ENCODE measurements around the gene PTP4A2.

- TF ChIP-seq CBX8 (IDR thresholded peaks at IDR 0.05; ENCODE audit: borderline replicate concordance, low read depth, low read length): no peak
- no peak for TF ChIP-seq CTCF (IDR thresholded peaks at IDR 0.05; ENCODE audit: control extremely low read depth in 1 of 3, insufficient read depth in 1 of 3, low read depth in 1 of 3, low read length in 3 of 3)
- TF ChIP-seq CTBP2 (IDR thresholded peaks at IDR 0.05; ENCODE audit: borderline replicate concordance, insufficient read depth, insufficient read length, low read length): no peak
- no peak for TF ChIP-seq POLR2A (IDR thresholded peaks at IDR 0.05; ENCODE audit: control extremely low read depth in 1 of 2, low read depth in 2 of 2, low read length in 2 of 2)
- TF ChIP-seq PHF8 (conservative IDR thresholded peaks at IDR 0.05; ENCODE audit: low read depth, low read length): no peak
- TF ChIP-seq, protein P1, sequence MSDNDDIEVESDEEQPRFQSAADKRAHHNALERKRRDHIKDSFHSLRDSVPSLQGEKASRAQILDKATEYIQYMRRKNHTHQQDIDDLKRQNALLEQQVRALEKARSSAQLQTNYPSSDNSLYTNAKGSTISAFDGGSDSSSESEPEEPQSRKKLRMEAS (IDR thresholded peaks at IDR 0.05): no peak
- no peak for TF ChIP-seq RAD21 (IDR thresholded peaks at IDR 0.05 in 1 of 2, conservative IDR thresholded peaks at IDR 0.05 in 1 of 2; ENCODE audit: low read depth in 2 of 2, low read length in 2 of 2)
- no peak for TF ChIP-seq HDAC6 (IDR thresholded peaks at IDR 0.05; ENCODE audit: low read depth, low read length)
- no peak for TF ChIP-seq KDM1A (IDR thresholded peaks at IDR 0.05; ENCODE audit: borderline replicate concordance, low read length)
Observed at GRCh38 chr1:31904339-31905092, 33.7 kb downstream of the PTP4A2 start.
